ENCODE results near the gene ADCY4. TPM values are rescaled to one million over a fixed set of nuclear protein-coding genes. Genes with fewer than 3 reads are reported as not detected.
A peak's percentile ranks its signal among the peaks of the same experiment; 100 is the strongest.

Gene ADCY4
- total and polyA plus RNA-seq, 2 donors (not counting 1 experiment from before 2014, with no cell fraction given), result 2.3 to 7.8 TPM

- ChIA-PET POLR2A (interaction anchor here (0.9 to 2.0 kb wide), 8 partner anchors 11 to 120 kb away, joined by 3 to 17 read pairs (median 6); partner anchors contain the start of genes CHMP4A, DHRS1, KHNYN and MDP1), CTCF (interaction anchor here (0.7 to 9.4 kb wide), 28 partner anchors 8 to 389 kb away, joined by 3 to 116 read pairs (median 5); partner anchors contain the start of genes CBLN3, DHRS1, IPO4 and IRF9)
- Histone ChIP-seq H3K27ac (ENCODE audit: low read length in 2 of 2) (peak overlapping the region; percentile 36 to 83), H3K4me2 (replicated peaks; ENCODE audit: low read depth, low read length, poor library complexity, severe bottlenecking) (peak overlapping the region; percentile 92), H3K4me3 (ENCODE audit: control extremely low read depth in 1 of 5, extremely low read depth in 1 of 5, insufficient read depth in 1 of 5, low read depth in 2 of 5, low read length in 4 of 5) (peak overlapping the region in 4 of 5 experiments; percentile 45 to 71 (median 60)), H4K20me1 (ENCODE audit: control insufficient read depth, insufficient read depth, low read length, poor library complexity, severe bottlenecking) (peaks cover 32% of the 10 kb centered on the region), H3K36me3 (replicated peaks in 1 of 2; ENCODE audit: control extremely low read depth in 1 of 2, control insufficient read depth in 1 of 2, extremely low read depth in 1 of 2, insufficient read depth in 2 of 2, low read length in 1 of 2) (peaks cover 3 to 33% of the 10 kb centered on the region in 2 experiments), H2AFZ (ENCODE audit: insufficient read depth, low read depth, low read length, poor library complexity, severe bottlenecking) (peak overlapping the region; percentile 82), H3K4me1 (ENCODE audit: control insufficient read depth in 2 of 2, insufficient read depth in 2 of 2, low read length in 2 of 2) (peaks cover 38 to 57% of the 10 kb centered on the region in 2 donors), H3K27me3 (replicated peaks in 1 of 4; ENCODE audit: control extremely low read depth in 1 of 4, control insufficient read depth in 3 of 4, insufficient read depth in 4 of 4, low read length in 3 of 4) (no peaks in the 10 kb centered on the region), H3K9me3 (ENCODE audit: control extremely low read depth in 1 of 3, control insufficient read depth in 2 of 3, insufficient read depth in 1 of 3, low read length in 2 of 3) (no peaks in the 10 kb centered on the region), H3K79me2 (ENCODE audit: control insufficient read depth, insufficient read depth, low read length) (peaks cover 16% of the 10 kb centered on the region), H3K9ac (ENCODE audit: low read length) (peak overlapping the region; percentile 70)
- Mint-ChIP-seq H3K9me3 (ENCODE audit: insufficient read depth) (no peaks in the 10 kb centered on the region), H3K27ac (peak overlapping the region; percentile 91), H3K4me3 (peak overlapping the region; percentile 84), H3K4me1 (peaks cover 61% of the 10 kb centered on the region), H3K27me3 (no peaks in the 10 kb centered on the region)
- intact Hi-C loops (cut with micrococcal nuclease), result loop anchor here (5.0 kb wide), 1 partner anchor 298 kb away; no protein-coding TSS in a partner anchor
- 8% methylated on average over 4 of the region's 5 CpGs for WGBS (ENCODE audit: insufficient coverage)
- TF ChIP-seq EZH2 (IDR thresholded peaks at IDR 0.05; ENCODE audit: borderline replicate concordance, insufficient read depth, low read depth, low read length, poor library complexity, severe bottlenecking) (no peak), CTCF (IDR thresholded peaks at IDR 0.05) (no peak)
- peak; percentile 38 for DNase-seq
- no peak for ATAC-seq (ENCODE audit: low read depth)
Observed at GRCh38 chr14:24310265-24310645, 24.6 kb downstream of the ADCY4 start.

Data from B cell (primary cell).